Measurements from ENCODE around the gene APBA2. TPM values are rescaled to one million over a fixed set of nuclear protein-coding genes. Genes with fewer than 3 reads are reported as not detected.
"Not testable (repeated sequence)": the region's sequence is repeated elsewhere in the genome, so short reads cannot be mapped to it uniquely, and the experiment has no call there.

APBA2 gene
- total RNA-seq, 1 experiment from 2014 or later: not detected

GRCh38 chr15:29024662-29025061 is 138.9 kb downstream of the APBA2 start:
- H3K9me2 ChIP-seq (replicated peaks; ENCODE audit: insufficient read depth, low read length): no peaks in the 10 kb centered on the region
- H3K27ac ChIP-seq (ENCODE audit: low read length): no peak overlapping the region
- H3K9ac ChIP-seq (ENCODE audit: low read length): no peak overlapping the region
- no peak for DNase-seq
- no peak overlapping the region for H3K4me3 ChIP-seq (ENCODE audit: low read length)
- no peaks in the 10 kb centered on the region for H3K4me1 ChIP-seq (ENCODE audit: low read length)
- H3K4me2 ChIP-seq (ENCODE audit: low read depth, low read length, poor library complexity, severe bottlenecking): no peak overlapping the region
- no peaks in the 10 kb centered on the region for H3K36me3 ChIP-seq (ENCODE audit: insufficient read depth, low read length)
- H2AFZ ChIP-seq (ENCODE audit: low read length): no peak overlapping the region
- H3K27me3 ChIP-seq (ENCODE audit: low read length): no peaks in the 10 kb centered on the region
- no peaks in the 10 kb centered on the region for H3K9me3 ChIP-seq (ENCODE audit: low read length)
- H3K79me2 ChIP-seq (ENCODE audit: low read length): no peaks in the 10 kb centered on the region
- H4K20me1 ChIP-seq (ENCODE audit: insufficient read depth, low read depth, low read length): no peaks in the 10 kb centered on the region

GRCh38 chr15:29025411-29025810 is 139.6 kb downstream of the APBA2 start:
- H3K27me3 ChIP-seq (ENCODE audit: low read length); H3K4me2 ChIP-seq (ENCODE audit: low read depth, low read length, poor library complexity, severe bottlenecking); H3K9ac ChIP-seq (ENCODE audit: low read length); H3K4me1 ChIP-seq (ENCODE audit: low read length); H3K9me3 ChIP-seq (ENCODE audit: low read length); H3K27ac ChIP-seq (ENCODE audit: low read length); H3K9me2 ChIP-seq (replicated peaks; ENCODE audit: insufficient read depth, low read length); H2AFZ ChIP-seq (ENCODE audit: low read length); H3K79me2 ChIP-seq (ENCODE audit: low read length); H3K4me3 ChIP-seq (ENCODE audit: low read length); H4K20me1 ChIP-seq (ENCODE audit: insufficient read depth, low read depth, low read length); DNase-seq; H3K36me3 ChIP-seq (ENCODE audit: insufficient read depth, low read length): not testable (repeated sequence)

- DNase-seq; H3K9me3 ChIP-seq (ENCODE audit: low read length); H2AFZ ChIP-seq (ENCODE audit: low read length); H3K4me2 ChIP-seq (ENCODE audit: low read depth, low read length, poor library complexity, severe bottlenecking); H4K20me1 ChIP-seq (ENCODE audit: insufficient read depth, low read depth, low read length); H3K9me2 ChIP-seq (replicated peaks; ENCODE audit: insufficient read depth, low read length); H3K27ac ChIP-seq (ENCODE audit: low read length); H3K9ac ChIP-seq (ENCODE audit: low read length); H3K79me2 ChIP-seq (ENCODE audit: low read length); H3K27me3 ChIP-seq (ENCODE audit: low read length); H3K4me1 ChIP-seq (ENCODE audit: low read length); H3K4me3 ChIP-seq (ENCODE audit: low read length); H3K36me3 ChIP-seq (ENCODE audit: insufficient read depth, low read length): not testable (repeated sequence)
These were observed 142.4 kb downstream of the APBA2 start for GRCh38 chr15:29028158-29028557.

GRCh38 chr15:29029651-29030195 is 143.9 kb downstream of the APBA2 start:
- no peak for DNase-seq
- Histone ChIP-seq H3K4me1 (ENCODE audit: low read length) (no peaks in the 10 kb centered on the region), H3K9me3 (ENCODE audit: low read length) (no peaks in the 10 kb centered on the region; the same call in 1 of the 2 replicates), H3K36me3 (ENCODE audit: insufficient read depth, low read length) (no peaks in the 10 kb centered on the region), H3K9me2 (replicated peaks; ENCODE audit: insufficient read depth, low read length) (no peaks in the 10 kb centered on the region), H3K9ac (ENCODE audit: low read length) (no peak overlapping the region), H3K27ac (ENCODE audit: low read length) (no peak overlapping the region), H3K4me3 (ENCODE audit: low read length) (no peak overlapping the region), H2AFZ (ENCODE audit: low read length) (no peak overlapping the region), H3K27me3 (ENCODE audit: low read length) (no peaks in the 10 kb centered on the region), H4K20me1 (ENCODE audit: insufficient read depth, low read depth, low read length) (no peaks in the 10 kb centered on the region), H3K79me2 (ENCODE audit: low read length) (no peaks in the 10 kb centered on the region), H3K4me2 (ENCODE audit: low read depth, low read length, poor library complexity, severe bottlenecking) (no peak overlapping the region)

- H3K4me3 ChIP-seq (ENCODE audit: low read length): no peak overlapping the region
- H3K9ac ChIP-seq (ENCODE audit: low read length): no peak overlapping the region
- H3K27ac ChIP-seq (ENCODE audit: low read length): no peak overlapping the region
- no peaks in the 10 kb centered on the region for H4K20me1 ChIP-seq (ENCODE audit: insufficient read depth, low read depth, low read length)
- H2AFZ ChIP-seq (ENCODE audit: low read length): no peak overlapping the region
- no peak overlapping the region for H3K4me2 ChIP-seq (ENCODE audit: low read depth, low read length, poor library complexity, severe bottlenecking)
- no peaks in the 10 kb centered on the region for H3K9me2 ChIP-seq (replicated peaks; ENCODE audit: insufficient read depth, low read length)
- no peaks in the 10 kb centered on the region for H3K27me3 ChIP-seq (ENCODE audit: low read length)
- no peaks in the 10 kb centered on the region for H3K36me3 ChIP-seq (ENCODE audit: insufficient read depth, low read length)
- no peaks in the 10 kb centered on the region; the same call in 1 of the 2 replicates for H3K9me3 ChIP-seq (ENCODE audit: low read length)
- no peaks in the 10 kb centered on the region for H3K4me1 ChIP-seq (ENCODE audit: low read length)
- DNase-seq: no peak
- H3K79me2 ChIP-seq (ENCODE audit: low read length): no peaks in the 10 kb centered on the region
These were observed 145.9 kb downstream of the APBA2 start for GRCh38 chr15:29031502-29032228.

- H4K20me1 ChIP-seq (ENCODE audit: insufficient read depth, low read depth, low read length): no peaks in the 10 kb centered on the region
- H3K4me1 ChIP-seq (ENCODE audit: low read length): no peaks in the 10 kb centered on the region
- no peak overlapping the region for H2AFZ ChIP-seq (ENCODE audit: low read length)
- no peak overlapping the region for H3K4me3 ChIP-seq (ENCODE audit: low read length)
- no peaks in the 10 kb centered on the region for H3K27me3 ChIP-seq (ENCODE audit: low read length)
- no peak overlapping the region for H3K9ac ChIP-seq (ENCODE audit: low read length)
- no peaks in the 10 kb centered on the region for H3K9me2 ChIP-seq (replicated peaks; ENCODE audit: insufficient read depth, low read length)
- H3K36me3 ChIP-seq (ENCODE audit: insufficient read depth, low read length): no peaks in the 10 kb centered on the region
- no peaks in the 10 kb centered on the region for H3K79me2 ChIP-seq (ENCODE audit: low read length)
- H3K9me3 ChIP-seq (ENCODE audit: low read length): no peaks in the 10 kb centered on the region; the same call in 1 of the 2 replicates
- H3K27ac ChIP-seq (ENCODE audit: low read length): no peak overlapping the region
- no peak for DNase-seq
- no peak overlapping the region for H3K4me2 ChIP-seq (ENCODE audit: low read depth, low read length, poor library complexity, severe bottlenecking)
These were observed 146.5 kb downstream of the APBA2 start for GRCh38 chr15:29032229-29032625.

GRCh38 chr15:29032751-29033150 is 147.0 kb downstream of the APBA2 start:
- Histone ChIP-seq H3K36me3 (ENCODE audit: insufficient read depth, low read length) (no peaks in the 10 kb centered on the region), H3K4me1 (ENCODE audit: low read length) (no peaks in the 10 kb centered on the region), H3K9me2 (replicated peaks; ENCODE audit: insufficient read depth, low read length) (no peaks in the 10 kb centered on the region), H3K4me3 (ENCODE audit: low read length) (no peak overlapping the region), H3K9ac (ENCODE audit: low read length) (no peak overlapping the region), H3K79me2 (ENCODE audit: low read length) (no peaks in the 10 kb centered on the region), H2AFZ (ENCODE audit: low read length) (no peak overlapping the region), H3K27me3 (ENCODE audit: low read length) (no peaks in the 10 kb centered on the region), H3K9me3 (ENCODE audit: low read length) (no peaks in the 10 kb centered on the region; the same call in 1 of the 2 replicates), H3K4me2 (ENCODE audit: low read depth, low read length, poor library complexity, severe bottlenecking) (no peak overlapping the region), H4K20me1 (ENCODE audit: insufficient read depth, low read depth, low read length) (no peaks in the 10 kb centered on the region), H3K27ac (ENCODE audit: low read length) (no peak overlapping the region)
- DNase-seq: no peak

- no peaks in the 10 kb centered on the region for H3K27me3 ChIP-seq (ENCODE audit: low read length)
- H3K79me2 ChIP-seq (ENCODE audit: low read length): no peaks in the 10 kb centered on the region
- H2AFZ ChIP-seq (ENCODE audit: low read length): no peak overlapping the region
- H3K4me3 ChIP-seq (ENCODE audit: low read length): no peak overlapping the region
- no peaks in the 10 kb centered on the region for H3K9me2 ChIP-seq (replicated peaks; ENCODE audit: insufficient read depth, low read length)
- H3K9ac ChIP-seq (ENCODE audit: low read length): no peak overlapping the region
- H3K27ac ChIP-seq (ENCODE audit: low read length): no peak overlapping the region
- no peak overlapping the region for H3K4me2 ChIP-seq (ENCODE audit: low read depth, low read length, poor library complexity, severe bottlenecking)
- no peak for DNase-seq
- no peaks in the 10 kb centered on the region for H3K4me1 ChIP-seq (ENCODE audit: low read length)
- no peaks in the 10 kb centered on the region; the same call in 1 of the 2 replicates for H3K9me3 ChIP-seq (ENCODE audit: low read length)
- no peaks in the 10 kb centered on the region for H3K36me3 ChIP-seq (ENCODE audit: insufficient read depth, low read length)
- no peaks in the 10 kb centered on the region for H4K20me1 ChIP-seq (ENCODE audit: insufficient read depth, low read depth, low read length)
These were observed 148.4 kb downstream of the APBA2 start for GRCh38 chr15:29034151-29034550.
